Heart left ventricle (tissue), 13 donors: ENCODE measurements around the gene ALG1.

ENCODE experiments used
- POLR2A ChIP-seq, 2 donors: fragments of 450-650 bp; IDR thresholded peaks; one replicate each; pipeline ENCODE4 v1.6.1; 2017; ENCODE audit warnings: antibody characterized with exemption in 2 of 2, mild to moderate bottlenecking in 2 of 2, moderate library complexity in 2 of 2
- TF ChIP-seq, protein P1 (sequence below), 12 donors: fragments of 200-600 bp; sonication (generic) in 4 of 12; IDR thresholded peaks; one replicate each; pipeline versions ENCODE4 v1.5.0 to v1.8.0; 2018 to 2022; ENCODE audit warnings: antibody characterized with exemption in 12 of 12, mild to moderate bottlenecking in 5 of 12
- donor health status: ischemic (EF 13 %, LVEDD 7.1; RV severe dilation, severe dysfunction).
- donor health status: DM: no; HTN: yes; CAD: no.
- donor health status: DM: no; HTN: no; CAD: no.
- donor health status: ischemic (EF 25% LVEDD 6.9; RV normal size, moderate dysfunction).
- donor health status: ischemic (EF 25% LVEDD 5.7; RV mildly dilated, moderate dysfunction).
- donor health status: ischemic (EF 35%, LVEDD 5.7; RV mildly dilated, moderate dysfunction).
- donor health status: nonischemic (EF 11% LVEDD 7.7; RV severe dilation, severe dysfunction).
- donor health status: DM: yes; HTN: yes; CAD: no.
- donor health status: PGD.
- donor health status: ischemic (EF 29% LVEDD 5.4; RV normal size, mild dysfunction).
- donor health status: nonischemic (EF 23%, LVEDD 6.1; RV moderate dilation, normal function).

DNA sequence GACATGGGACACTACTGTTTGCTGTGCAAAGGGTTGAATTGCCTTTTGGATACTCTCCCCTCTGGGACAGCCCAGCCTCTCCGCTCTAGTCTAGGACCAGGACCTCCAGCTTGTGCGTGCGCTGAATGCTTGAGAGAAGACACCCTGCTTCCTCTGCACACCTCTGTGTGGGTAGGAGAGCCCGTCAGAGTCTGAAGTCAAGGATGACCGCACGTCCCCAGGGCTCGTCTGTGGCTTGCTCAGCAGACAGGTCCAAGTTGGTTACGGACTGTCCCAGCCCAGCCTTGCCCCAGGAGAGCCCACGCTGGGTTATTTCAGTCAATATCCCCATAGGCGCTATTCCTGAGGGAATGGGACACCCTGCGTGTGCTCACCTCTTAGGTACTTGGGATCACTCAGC lies 9.6 kb upstream of the ALG1 start:
- TF ChIP-seq, protein P1, sequence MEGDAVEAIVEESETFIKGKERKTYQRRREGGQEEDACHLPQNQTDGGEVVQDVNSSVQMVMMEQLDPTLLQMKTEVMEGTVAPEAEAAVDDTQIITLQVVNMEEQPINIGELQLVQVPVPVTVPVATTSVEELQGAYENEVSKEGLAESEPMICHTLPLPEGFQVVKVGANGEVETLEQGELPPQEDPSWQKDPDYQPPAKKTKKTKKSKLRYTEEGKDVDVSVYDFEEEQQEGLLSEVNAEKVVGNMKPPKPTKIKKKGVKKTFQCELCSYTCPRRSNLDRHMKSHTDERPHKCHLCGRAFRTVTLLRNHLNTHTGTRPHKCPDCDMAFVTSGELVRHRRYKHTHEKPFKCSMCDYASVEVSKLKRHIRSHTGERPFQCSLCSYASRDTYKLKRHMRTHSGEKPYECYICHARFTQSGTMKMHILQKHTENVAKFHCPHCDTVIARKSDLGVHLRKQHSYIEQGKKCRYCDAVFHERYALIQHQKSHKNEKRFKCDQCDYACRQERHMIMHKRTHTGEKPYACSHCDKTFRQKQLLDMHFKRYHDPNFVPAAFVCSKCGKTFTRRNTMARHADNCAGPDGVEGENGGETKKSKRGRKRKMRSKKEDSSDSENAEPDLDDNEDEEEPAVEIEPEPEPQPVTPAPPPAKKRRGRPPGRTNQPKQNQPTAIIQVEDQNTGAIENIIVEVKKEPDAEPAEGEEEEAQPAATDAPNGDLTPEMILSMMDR (IDR thresholded peaks at IDR 0.05): no peak
- TF ChIP-seq POLR2A (IDR thresholded peaks at IDR 0.05): no peak
